Lower lobe of right lung (tissue), 2 donors: Measurements from ENCODE around the gene ARID4A. TPM values are rescaled to one million over a fixed set of nuclear protein-coding genes. Genes with fewer than 3 reads are reported as not detected.
"Not testable (repeated sequence)": the region's sequence is repeated elsewhere in the genome, so short reads cannot be mapped to it uniquely, and the experiment has no call there.

Source experiments
- ATAC-seq, 2 donors: fragments of 200-7000 bp; cut with Tn5 transposase; one replicate each; pipeline ENCODE4 v1.9.1; 2020 to 2022; ENCODE audit warnings: mild to moderate bottlenecking in 2 of 2, moderate library complexity in 2 of 2
- DNase-seq: peaks from one replicate; pipeline ENCODE4 v3.0.0-alpha.2; 2020
- H3K27ac ChIP-seq: fragments of 200-600 bp; one replicate; pipeline ENCODE4 v1.8.0; 2022
- H3K27me3 ChIP-seq: fragments of 200-600 bp; one replicate; pipeline ENCODE4 v1.8.0; 2022; ENCODE audit warnings: low read depth
- H3K36me3 ChIP-seq: fragments of 200-600 bp; one replicate; pipeline ENCODE4 v1.8.0; 2022; ENCODE audit warnings: mild to moderate bottlenecking
- H3K4me1 ChIP-seq: fragments of 200-600 bp; one replicate; pipeline ENCODE4 v1.8.0; 2022
- H3K4me3 ChIP-seq: fragments of 200-600 bp; one replicate; pipeline ENCODE4 v1.8.0; 2022; ENCODE audit warnings: mild to moderate bottlenecking
- H3K9me3 ChIP-seq: fragments of 200-600 bp; one replicate; pipeline ENCODE4 v1.8.0; 2022
- intact Hi-C: fragments of 100-400 bp; cut with DNase I; formaldehyde crosslinking; loops from one replicate; pipeline ENCODE4 v1.11.0; 2022
- total RNA-seq: library from RNA; stranded (reverse); fragmentation: NEBNext Ultra II Directional; extraction: Animal tissue kit (Norgen Biotek cat#: 25700); gene quantifications from one replicate; pipeline ENCODE4 v1.2.1, GENCODE V29; 2021
- TF ChIP-seq, protein P1 (sequence below): fragments of 200-600 bp; IDR thresholded peaks from one replicate; pipeline ENCODE4 v1.8.0; 2022; ENCODE audit warnings: antibody characterized with exemption, mild to moderate bottlenecking
- donor health status: DM: no; HTN: yes; CAD: no; lungs with severe emphysema.

The ARID4A gene
- total RNA-seq, 1 donor from 2014 or later: 37.9 TPM

DNA sequence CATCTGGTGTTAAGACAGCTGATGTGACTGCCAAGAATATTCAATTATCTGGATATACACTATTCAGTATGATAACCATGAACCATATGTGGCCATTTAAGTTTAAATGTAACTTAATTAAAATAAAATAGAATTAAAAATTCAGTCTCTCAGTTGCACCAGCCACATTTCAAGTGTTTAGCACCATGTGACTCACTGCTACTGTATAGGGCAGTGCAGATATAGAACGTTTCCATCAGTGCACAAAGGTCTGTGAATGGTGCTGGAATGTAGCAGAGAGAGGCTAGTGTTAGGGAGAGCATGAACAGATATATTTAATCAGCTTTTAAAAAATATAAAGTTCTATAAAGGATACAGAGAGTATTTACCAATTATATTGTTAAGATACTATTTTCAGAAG, 28.7 kb downstream of the ARID4A start:
- H3K27me3 ChIP-seq: no peaks in the 10 kb centered on the region
- H3K4me1 ChIP-seq: peaks cover 19% of the 10 kb centered on the region
- TF ChIP-seq, protein P1, sequence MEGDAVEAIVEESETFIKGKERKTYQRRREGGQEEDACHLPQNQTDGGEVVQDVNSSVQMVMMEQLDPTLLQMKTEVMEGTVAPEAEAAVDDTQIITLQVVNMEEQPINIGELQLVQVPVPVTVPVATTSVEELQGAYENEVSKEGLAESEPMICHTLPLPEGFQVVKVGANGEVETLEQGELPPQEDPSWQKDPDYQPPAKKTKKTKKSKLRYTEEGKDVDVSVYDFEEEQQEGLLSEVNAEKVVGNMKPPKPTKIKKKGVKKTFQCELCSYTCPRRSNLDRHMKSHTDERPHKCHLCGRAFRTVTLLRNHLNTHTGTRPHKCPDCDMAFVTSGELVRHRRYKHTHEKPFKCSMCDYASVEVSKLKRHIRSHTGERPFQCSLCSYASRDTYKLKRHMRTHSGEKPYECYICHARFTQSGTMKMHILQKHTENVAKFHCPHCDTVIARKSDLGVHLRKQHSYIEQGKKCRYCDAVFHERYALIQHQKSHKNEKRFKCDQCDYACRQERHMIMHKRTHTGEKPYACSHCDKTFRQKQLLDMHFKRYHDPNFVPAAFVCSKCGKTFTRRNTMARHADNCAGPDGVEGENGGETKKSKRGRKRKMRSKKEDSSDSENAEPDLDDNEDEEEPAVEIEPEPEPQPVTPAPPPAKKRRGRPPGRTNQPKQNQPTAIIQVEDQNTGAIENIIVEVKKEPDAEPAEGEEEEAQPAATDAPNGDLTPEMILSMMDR: no peak
- DNase-seq (no peak), ATAC-seq (no peak)
- intact Hi-C loops: no loop called here
- peaks cover 86% of the 10 kb centered on the region for H3K36me3 ChIP-seq
- no peak overlapping the region for H3K4me3 ChIP-seq
- no peaks in the 10 kb centered on the region for H3K9me3 ChIP-seq
- H3K27ac ChIP-seq: no peak overlapping the region

DNA sequence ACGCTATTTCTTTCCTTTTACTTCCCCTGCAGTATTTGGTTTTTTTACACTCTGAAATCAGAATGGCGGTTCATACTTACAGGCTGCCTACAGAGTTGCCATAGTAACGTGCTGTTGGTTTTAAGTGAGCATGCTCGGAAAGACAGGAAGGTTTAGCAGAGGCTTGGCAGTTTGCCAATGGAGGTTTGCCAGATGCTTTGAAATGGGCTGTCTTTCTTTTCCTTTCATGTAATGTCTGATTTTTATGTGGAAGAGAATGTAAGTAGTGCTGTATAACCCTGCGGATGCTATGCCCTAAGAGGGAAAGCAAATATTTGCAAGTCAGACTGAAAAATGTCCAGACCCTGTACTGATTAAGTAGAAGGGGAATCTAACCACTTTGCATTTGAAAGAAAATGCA, 32.8 kb downstream of the ARID4A start:
- TF ChIP-seq, protein P1: no peak
- H3K4me1 ChIP-seq: peaks cover 19% of the 10 kb centered on the region
- peak; percentile 88 to 92 for ATAC-seq
- intact Hi-C loops: no loop called here
- H3K27me3 ChIP-seq: no peaks in the 10 kb centered on the region
- no peaks in the 10 kb centered on the region for H3K9me3 ChIP-seq
- peak; percentile 70 for DNase-seq
- peak overlapping the region; percentile 67 for H3K27ac ChIP-seq
- peak overlapping the region; percentile 20 for H3K4me3 ChIP-seq
- peaks cover 64% of the 10 kb centered on the region for H3K36me3 ChIP-seq

DNA sequence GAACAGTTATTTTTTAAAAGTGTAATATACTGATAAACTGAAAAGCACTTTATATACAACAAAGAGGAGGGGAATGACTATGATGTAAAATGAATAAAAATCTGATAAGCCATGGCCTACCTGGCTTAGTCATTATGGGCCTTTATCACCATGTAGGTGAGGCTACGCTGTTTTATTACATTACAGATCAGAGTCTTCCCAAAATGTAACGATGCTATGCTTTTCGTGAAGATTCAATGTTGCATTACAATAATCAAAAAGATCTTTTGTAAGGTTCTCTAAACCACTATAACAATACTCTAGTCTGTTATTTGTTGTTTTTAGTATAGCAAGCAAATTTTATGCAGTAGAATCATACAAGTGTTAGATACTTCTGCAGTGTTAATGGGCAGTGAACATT, 34.2 kb downstream of the ARID4A start:
- H3K4me1 ChIP-seq: peaks cover 19% of the 10 kb centered on the region

DNA sequence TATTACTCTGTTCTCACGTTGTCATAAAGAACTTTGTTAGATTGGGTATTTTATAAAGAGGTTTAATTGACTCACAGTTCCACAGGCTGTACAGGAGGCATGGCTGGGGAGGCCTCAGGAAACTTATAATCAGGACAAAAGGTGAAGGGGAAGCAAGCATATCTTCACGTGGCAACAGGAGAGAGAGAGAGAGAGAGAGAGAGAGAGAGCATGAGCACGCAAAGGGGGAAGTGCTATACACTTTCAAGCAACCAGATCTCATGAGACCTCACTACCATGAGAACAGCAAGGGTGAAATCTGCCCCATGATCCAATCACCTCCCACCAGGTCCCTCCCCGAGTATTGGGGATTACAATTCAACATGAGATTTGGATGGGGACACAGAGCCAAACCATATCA, 41.3 kb downstream of the ARID4A start:
- H3K9me3 ChIP-seq, intact Hi-C loops, DNase-seq, H3K4me1 ChIP-seq, H3K27ac ChIP-seq, ATAC-seq, H3K4me3 ChIP-seq, H3K27me3 ChIP-seq: not testable (repeated sequence)
- peaks cover 85% of the 10 kb centered on the region for H3K36me3 ChIP-seq

More for the DNA sequence above, 34.2 kb downstream of the ARID4A start:
- no peak overlapping the region for H3K4me3 ChIP-seq
- no peaks in the 10 kb centered on the region for H3K9me3 ChIP-seq
- DNase-seq: no peak
- peaks cover 64% of the 10 kb centered on the region for H3K36me3 ChIP-seq
- ATAC-seq: no peak
- intact Hi-C loops: no loop called here
- no peak overlapping the region for H3K27ac ChIP-seq
- TF ChIP-seq, protein P1: no peak
- H3K27me3 ChIP-seq: no peaks in the 10 kb centered on the region

DNA sequence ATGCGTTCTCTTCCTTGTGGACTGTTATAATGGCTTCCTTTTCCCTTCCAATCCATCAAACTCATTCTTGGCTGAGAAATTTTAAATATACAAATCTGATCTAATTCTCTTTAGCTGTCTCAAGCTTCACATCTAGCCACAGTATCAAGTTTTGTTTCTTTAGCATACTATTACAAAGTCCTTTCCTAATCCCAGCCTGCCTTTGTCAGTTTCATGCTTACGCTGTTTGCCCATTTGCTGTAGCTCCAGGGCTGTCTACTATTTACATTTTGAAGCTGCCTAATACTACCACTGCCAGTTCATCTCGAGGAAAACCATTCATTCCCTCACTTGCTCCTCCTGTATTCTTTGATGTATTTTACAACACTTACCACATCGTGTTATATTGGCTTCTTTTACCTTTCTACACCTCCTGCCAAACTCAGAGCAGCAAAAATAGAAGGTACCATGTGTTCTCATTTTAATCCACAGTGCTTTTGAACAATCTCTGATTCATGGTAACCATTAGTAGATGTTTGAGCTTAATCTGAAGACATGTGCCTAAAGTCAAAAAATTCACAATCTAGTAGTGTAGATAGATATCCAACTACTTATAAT, 42.9 kb downstream of the ARID4A start:
- H3K27ac ChIP-seq: no peak overlapping the region
- H3K4me1 ChIP-seq: no peaks in the 10 kb centered on the region
- peaks cover 85% of the 10 kb centered on the region for H3K36me3 ChIP-seq
- H3K27me3 ChIP-seq: no peaks in the 10 kb centered on the region
- no peaks in the 10 kb centered on the region for H3K9me3 ChIP-seq
- intact Hi-C loops: no loop called here
- TF ChIP-seq, protein P1: no peak
- DNase-seq: no peak
- H3K4me3 ChIP-seq: no peak overlapping the region
- no peak for ATAC-seq

DNA sequence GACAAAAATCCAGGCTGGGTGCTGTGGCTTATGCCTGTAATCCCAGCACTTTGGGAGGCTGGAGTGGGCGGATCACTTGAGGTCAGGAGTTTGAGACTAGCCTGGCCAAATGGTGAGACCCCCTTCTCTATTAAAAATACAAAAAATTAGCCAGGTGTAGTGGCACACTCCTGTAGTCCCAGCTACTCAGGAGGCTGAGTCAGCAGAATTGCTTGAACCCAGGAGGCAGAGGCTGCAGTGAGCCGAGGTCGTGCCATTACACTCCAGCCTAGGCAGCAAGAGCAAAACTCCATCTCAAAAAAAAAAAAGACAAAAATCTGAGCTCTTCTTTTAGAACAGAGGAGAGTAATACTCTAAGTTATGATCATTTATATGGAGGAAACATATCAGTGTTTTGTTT, 45.2 kb downstream of the ARID4A start:
- H3K9me3 ChIP-seq, ATAC-seq, H3K4me3 ChIP-seq, H3K4me1 ChIP-seq, H3K27ac ChIP-seq, H3K27me3 ChIP-seq, DNase-seq, intact Hi-C loops: not testable (repeated sequence)
- H3K36me3 ChIP-seq: peaks cover 86% of the 10 kb centered on the region
